ENCODE measurements around the gene KLHL15.

The KLHL15 gene

GRCh38 chrX:24023972-24024669, 2.9 kb downstream of the KLHL15 start:
- H3K14ac ChIP-seq (ENCODE audit: low read length): no peak overlapping the region
- H3K4me2 ChIP-seq (ENCODE audit: insufficient read depth, low read length, poor library complexity, severe bottlenecking): peak overlapping the region; percentile 45
- H3K9ac ChIP-seq (ENCODE audit: low read depth, low read length, poor library complexity): no peak overlapping the region
- no peak overlapping the region for H3K27ac ChIP-seq (replicated peaks; ENCODE audit: low read length)
- no peak overlapping the region for H3K23ac ChIP-seq (ENCODE audit: low read depth, low read length, poor library complexity)
- peak overlapping the region; percentile 72 to 90 for H3K4me3 ChIP-seq (ENCODE audit: low read length in 2 of 2)
- peaks cover 0 to 8% of the 10 kb centered on the region in 2 donors for H3K36me3 ChIP-seq (replicated peaks in 1 of 2; ENCODE audit: control insufficient read depth in 2 of 2, insufficient read depth in 2 of 2, low read length in 2 of 2)
- no peak overlapping the region for H2BK15ac ChIP-seq (ENCODE audit: low read length)
- no peaks in the 10 kb centered on the region for H3K4me1 ChIP-seq (ENCODE audit: control insufficient read depth in 2 of 2, insufficient read depth in 1 of 2, low read depth in 1 of 2, low read length in 2 of 2)
- no peak overlapping the region for H2BK120ac ChIP-seq (ENCODE audit: low read depth, low read length)
- no CpG with 5 or more reads among the region's 19 CpGs for WGBS, 2 donors (ENCODE audit: extremely low coverage in 2 of 2, insufficient read length in 2 of 2, insufficient replicate concordance in 1 of 2)
- no peak overlapping the region for H3K18ac ChIP-seq (ENCODE audit: low read length)
- no peak overlapping the region for H4K8ac ChIP-seq (ENCODE audit: low read depth, low read length)
- no peak overlapping the region for H2BK12ac ChIP-seq (ENCODE audit: low read length)
- peaks cover 1% of the 10 kb centered on the region for H3K79me1 ChIP-seq (ENCODE audit: low read depth, low read length)
- no peak overlapping the region for H3K4ac ChIP-seq (ENCODE audit: low read length)
- H3K9me3 ChIP-seq (replicated peaks in 1 of 2; ENCODE audit: control insufficient read depth in 2 of 2, insufficient read depth in 1 of 2, low read depth in 1 of 2, low read length in 2 of 2): no peaks in the 10 kb centered on the region
- H2BK5ac ChIP-seq (ENCODE audit: low read length): no peak overlapping the region
- H2AK5ac ChIP-seq (ENCODE audit: low read depth, low read length): no peak overlapping the region
- no peak overlapping the region for H2AFZ ChIP-seq (ENCODE audit: low read length)
- DNase-seq (ENCODE audit: low spot score): no peak
- H3K27me3 ChIP-seq (ENCODE audit: control insufficient read depth in 3 of 3, insufficient read depth in 3 of 3, low read depth in 1 of 3, low read length in 3 of 3): no peaks in the 10 kb centered on the region
- no peak overlapping the region for H4K91ac ChIP-seq (ENCODE audit: low read depth, low read length, poor library complexity)

- Histone ChIP-seq H3K27me3 (ENCODE audit: control insufficient read depth in 3 of 3, insufficient read depth in 3 of 3, low read depth in 1 of 3, low read length in 3 of 3) (no peaks in the 10 kb centered on the region), H2BK120ac (ENCODE audit: low read depth, low read length) (no peak overlapping the region), H3K23ac (ENCODE audit: low read depth, low read length, poor library complexity) (no peak overlapping the region), H2BK5ac (ENCODE audit: low read length) (no peak overlapping the region), H3K4me1 (ENCODE audit: control insufficient read depth in 2 of 2, insufficient read depth in 1 of 2, low read depth in 1 of 2, low read length in 2 of 2) (no peaks in the 10 kb centered on the region), H3K4me3 (ENCODE audit: low read length in 2 of 2) (peak overlapping the region in 1 of 2 donors; percentile 72), H3K9ac (ENCODE audit: low read depth, low read length, poor library complexity) (no peak overlapping the region), H4K8ac (ENCODE audit: low read depth, low read length) (no peak overlapping the region), H2AK5ac (ENCODE audit: low read depth, low read length) (no peak overlapping the region), H3K27ac (replicated peaks; ENCODE audit: low read length) (no peak overlapping the region), H3K4ac (ENCODE audit: low read length) (no peak overlapping the region), H2BK15ac (ENCODE audit: low read length) (no peak overlapping the region), H3K4me2 (ENCODE audit: insufficient read depth, low read length, poor library complexity, severe bottlenecking) (no peak overlapping the region), H2BK12ac (ENCODE audit: low read length) (no peak overlapping the region), H3K18ac (ENCODE audit: low read length) (no peak overlapping the region), H3K79me1 (ENCODE audit: low read depth, low read length) (peaks cover 1% of the 10 kb centered on the region), H2AFZ (ENCODE audit: low read length) (no peak overlapping the region), H3K36me3 (replicated peaks in 1 of 2; ENCODE audit: control insufficient read depth in 2 of 2, insufficient read depth in 2 of 2, low read length in 2 of 2) (peaks cover 0 to 8% of the 10 kb centered on the region in 2 donors), H4K91ac (ENCODE audit: low read depth, low read length, poor library complexity) (no peak overlapping the region), H3K9me3 (replicated peaks in 1 of 2; ENCODE audit: control insufficient read depth in 2 of 2, insufficient read depth in 1 of 2, low read depth in 1 of 2, low read length in 2 of 2) (no peaks in the 10 kb centered on the region), H3K14ac (ENCODE audit: low read length) (no peak overlapping the region)
- no peak for DNase-seq (ENCODE audit: low spot score)
- no CpG with 5 or more reads among the region's 1 CpG for WGBS, 2 donors (ENCODE audit: extremely low coverage in 2 of 2, insufficient read length in 2 of 2, insufficient replicate concordance in 1 of 2)
These were observed 3.4 kb downstream of the KLHL15 start for GRCh38 chrX:24023544-24023943.

DNA sequence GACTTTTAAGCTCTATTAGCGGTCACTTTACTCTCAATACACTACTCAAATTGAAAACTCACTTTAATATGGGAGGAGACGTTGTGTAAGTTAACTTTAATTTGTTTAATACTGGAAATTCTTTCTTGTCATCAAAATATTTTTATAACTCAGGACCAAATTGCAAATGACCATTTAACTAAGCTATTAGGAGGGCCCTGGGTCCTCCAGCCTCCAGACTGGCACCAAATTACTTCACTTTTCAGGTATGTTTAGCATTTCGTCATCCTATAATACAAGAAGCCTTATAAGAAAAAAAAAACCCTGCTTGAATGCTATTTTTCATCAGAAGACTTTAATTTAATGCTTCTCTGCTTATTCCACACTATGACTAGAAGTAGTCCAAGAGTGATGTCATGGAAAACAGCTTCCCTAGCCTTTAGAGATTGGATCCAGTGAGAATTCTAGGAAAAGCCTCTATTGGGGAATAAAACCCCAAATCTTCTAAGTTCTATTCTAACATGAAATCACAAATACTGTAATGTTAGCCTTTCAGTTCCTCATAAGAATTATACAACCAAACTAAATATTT, 6.6 kb downstream of the KLHL15 start:
- no peak overlapping the region for H2BK120ac ChIP-seq (ENCODE audit: low read depth, low read length)
- no peak overlapping the region for H3K27ac ChIP-seq (replicated peaks; ENCODE audit: low read length)
- no peak overlapping the region for H3K4me2 ChIP-seq (ENCODE audit: insufficient read depth, low read length, poor library complexity, severe bottlenecking)
- H3K4me1 ChIP-seq (ENCODE audit: control insufficient read depth in 2 of 2, insufficient read depth in 1 of 2, low read depth in 1 of 2, low read length in 2 of 2): no peaks in the 10 kb centered on the region
- H3K79me1 ChIP-seq (ENCODE audit: low read depth, low read length): peaks cover 1% of the 10 kb centered on the region
- no peak overlapping the region for H4K91ac ChIP-seq (ENCODE audit: low read depth, low read length, poor library complexity)
- no peak overlapping the region for H2AFZ ChIP-seq (ENCODE audit: low read length)
- H2AK5ac ChIP-seq (ENCODE audit: low read depth, low read length): no peak overlapping the region
- no peak overlapping the region for H3K23ac ChIP-seq (ENCODE audit: low read depth, low read length, poor library complexity)
- DNase-seq (ENCODE audit: low spot score): no peak
- no peak overlapping the region for H3K9ac ChIP-seq (ENCODE audit: low read depth, low read length, poor library complexity)
- no peak overlapping the region for H3K4me3 ChIP-seq (ENCODE audit: low read length in 2 of 2)
- H2BK5ac ChIP-seq (ENCODE audit: low read length): no peak overlapping the region
- no peak overlapping the region for H2BK12ac ChIP-seq (ENCODE audit: low read length)
- no peak overlapping the region for H3K4ac ChIP-seq (ENCODE audit: low read length)
- H4K8ac ChIP-seq (ENCODE audit: low read depth, low read length): no peak overlapping the region
- H3K18ac ChIP-seq (ENCODE audit: low read length): no peak overlapping the region
- no peak overlapping the region for H2BK15ac ChIP-seq (ENCODE audit: low read length)
- H3K9me3 ChIP-seq (replicated peaks in 1 of 2; ENCODE audit: control insufficient read depth in 2 of 2, insufficient read depth in 1 of 2, low read depth in 1 of 2, low read length in 2 of 2): no peaks in the 10 kb centered on the region
- peaks cover 0 to 23% of the 10 kb centered on the region in 2 donors for H3K36me3 ChIP-seq (replicated peaks in 1 of 2; ENCODE audit: control insufficient read depth in 2 of 2, insufficient read depth in 2 of 2, low read length in 2 of 2)
- no peaks in the 10 kb centered on the region for H3K27me3 ChIP-seq (ENCODE audit: control insufficient read depth in 3 of 3, insufficient read depth in 3 of 3, low read depth in 1 of 3, low read length in 3 of 3)
- WGBS, 2 donors (ENCODE audit: extremely low coverage in 2 of 2, insufficient read length in 2 of 2, insufficient replicate concordance in 1 of 2): no CpG with 5 or more reads among the region's 3 CpGs
- H3K14ac ChIP-seq (ENCODE audit: low read length): no peak overlapping the region

GRCh38 chrX:24019448-24019847, 7.5 kb downstream of the KLHL15 start:
- Histone ChIP-seq H3K4me3 (ENCODE audit: low read length in 2 of 2) (no peak overlapping the region), H2BK15ac (ENCODE audit: low read length) (no peak overlapping the region), H4K8ac (ENCODE audit: low read depth, low read length) (no peak overlapping the region), H2BK5ac (ENCODE audit: low read length) (no peak overlapping the region), H3K9me3 (replicated peaks in 1 of 2; ENCODE audit: control insufficient read depth in 2 of 2, insufficient read depth in 1 of 2, low read depth in 1 of 2, low read length in 2 of 2) (no peaks in the 10 kb centered on the region), H2BK120ac (ENCODE audit: low read depth, low read length) (no peak overlapping the region), H4K91ac (ENCODE audit: low read depth, low read length, poor library complexity) (no peak overlapping the region), H3K4me2 (ENCODE audit: insufficient read depth, low read length, poor library complexity, severe bottlenecking) (no peak overlapping the region), H2AK5ac (ENCODE audit: low read depth, low read length) (no peak overlapping the region), H3K9ac (ENCODE audit: low read depth, low read length, poor library complexity) (no peak overlapping the region), H3K36me3 (replicated peaks in 1 of 2; ENCODE audit: control insufficient read depth in 2 of 2, insufficient read depth in 2 of 2, low read length in 2 of 2) (peaks cover 0 to 25% of the 10 kb centered on the region in 2 donors), H2AFZ (ENCODE audit: low read length) (no peak overlapping the region), H3K14ac (ENCODE audit: low read length) (no peak overlapping the region), H3K4me1 (ENCODE audit: control insufficient read depth in 2 of 2, insufficient read depth in 1 of 2, low read depth in 1 of 2, low read length in 2 of 2) (no peaks in the 10 kb centered on the region), H3K23ac (ENCODE audit: low read depth, low read length, poor library complexity) (no peak overlapping the region), H2BK12ac (ENCODE audit: low read length) (no peak overlapping the region), H3K79me1 (ENCODE audit: low read depth, low read length) (peaks cover 1% of the 10 kb centered on the region), H3K4ac (ENCODE audit: low read length) (no peak overlapping the region), H3K27ac (replicated peaks; ENCODE audit: low read length) (no peak overlapping the region), H3K27me3 (ENCODE audit: control insufficient read depth in 3 of 3, insufficient read depth in 3 of 3, low read depth in 1 of 3, low read length in 3 of 3) (no peaks in the 10 kb centered on the region), H3K18ac (ENCODE audit: low read length) (no peak overlapping the region)
- WGBS, 2 donors (ENCODE audit: extremely low coverage in 2 of 2, insufficient read length in 2 of 2, insufficient replicate concordance in 1 of 2): no CpG with 5 or more reads among the region's 7 CpGs
- DNase-seq (ENCODE audit: low spot score): no peak
